Thoracic aorta (tissue), 2 donors: ENCODE measurements around the gene CLDN22. TPM values are rescaled to one million over a fixed set of nuclear protein-coding genes. Genes with fewer than 3 reads are reported as not detected.

Experiments used
- ATAC-seq: fragments of 150-250 bp; one replicate; pipeline ENCODE4 v1.8.0; 2017; ENCODE audit warnings: low read depth; ENCODE audit not compliant: insufficient number of reproducible peaks, low FRiP score
- DNase-seq: peaks from one replicate; pipeline ENCODE4 v3.0.0-alpha.2; 2020; ENCODE audit warnings: low spot score
- H3K27ac ChIP-seq, 2 donors: fragments of 200-600 bp; sonication (generic); 1 replicate in 1 of 2; 2 replicates in 1 of 2; pipeline ENCODE4 v1.5.1; 2016; ENCODE audit warnings: mild to moderate bottlenecking in 2 of 2, moderate library complexity in 2 of 2
- H3K27me3 ChIP-seq: fragments of 200-600 bp; sonication (generic); replicated peaks from 2 replicates; pipeline ENCODE4 v1.6.0; 2016; ENCODE audit warnings: mild to moderate bottlenecking; ENCODE audit not compliant: insufficient read depth
- H3K36me3 ChIP-seq: fragments of 200-600 bp; sonication (generic); one replicate; pipeline ENCODE4 v1.5.1; 2016
- H3K4me1 ChIP-seq, 2 donors: fragments of 200-600 bp; sonication (generic); 1 replicate in 1 of 2; 2 replicates in 1 of 2; pipeline versions ENCODE4 v1.5.1 to v1.6.0; 2016; ENCODE audit warnings: low read depth in 2 of 2, mild to moderate bottlenecking in 1 of 2; ENCODE audit not compliant: control insufficient read depth in 1 of 2
- H3K4me3 ChIP-seq: fragments of 200-600 bp; sonication (generic); 2 replicates; pipeline ENCODE4 v1.5.1; 2016; ENCODE audit warnings: mild to moderate bottlenecking
- H3K9me3 ChIP-seq: fragments of 200-600 bp; sonication (generic); 2 replicates; pipeline ENCODE4 v1.5.1; 2016
- CTCF ChIP-seq: fragments of 200-600 bp; sonication (generic); IDR thresholded peaks from one replicate; pipeline ENCODE4 v1.5.1; 2019; ENCODE audit warnings: antibody characterized with exemption
- total RNA-seq, 2 donors: library from RNA; depleted of rRNA; stranded (reverse); fragments of >200 nt; gene quantifications; one replicate each; pipeline versions ENCODE4 v1.1.0 to v1.2.3, GENCODE V29; 2016

CLDN22 gene
- total RNA-seq, 2 donors from 2014 or later: not detected

DNA sequence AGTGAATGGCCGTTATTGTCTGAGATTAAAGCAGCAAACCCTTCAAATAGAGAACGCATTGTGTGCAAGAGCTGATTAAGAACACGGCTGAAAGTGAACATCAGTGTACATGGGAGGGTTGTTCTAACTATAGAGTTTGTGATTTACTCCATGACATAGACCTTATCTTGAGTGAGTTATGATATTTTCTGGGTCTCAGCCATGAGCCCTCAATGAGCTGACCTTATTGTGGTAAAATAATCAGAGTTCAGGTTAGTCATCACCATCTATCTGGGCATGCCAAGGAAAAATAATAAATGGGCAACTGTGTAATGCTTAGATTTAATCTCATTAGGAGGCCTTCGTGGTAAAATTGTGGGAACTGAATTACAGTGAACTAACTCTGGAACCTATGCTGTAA is 35.3 kb upstream of the CLDN22 start:
- Histone ChIP-seq H3K36me3 (no peaks in the 10 kb centered on the region), H3K4me3 (no peak overlapping the region), H3K9me3 (no peaks in the 10 kb centered on the region), H3K27ac (no peak overlapping the region), H3K27me3 (no peaks in the 10 kb centered on the region), H3K4me1 (no peaks in the 10 kb centered on the region)
- DNase-seq: no peak
- no peak for ATAC-seq
- no peak for TF ChIP-seq CTCF

DNA sequence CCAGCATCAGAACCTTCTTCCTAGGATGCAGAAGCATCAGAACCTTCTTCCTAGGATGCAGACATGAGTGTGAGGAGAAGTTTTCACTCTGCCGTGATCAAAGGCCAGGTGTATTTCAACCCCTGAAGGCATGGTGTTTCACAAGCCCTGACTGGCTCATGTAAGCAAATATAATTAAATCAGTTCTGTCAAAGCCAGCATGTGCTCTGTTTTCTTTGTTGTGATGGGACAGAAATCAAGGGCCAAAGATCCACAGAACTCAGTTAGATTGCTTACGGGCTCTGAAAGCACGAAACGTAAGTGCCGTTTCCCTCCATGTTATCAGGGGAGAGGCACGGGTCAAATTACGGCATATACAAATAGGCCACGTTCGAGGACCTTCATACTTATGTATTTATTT is 34.1 kb upstream of the CLDN22 start:
- ATAC-seq: no peak
- no peaks in the 10 kb centered on the region for H3K36me3 ChIP-seq
- no peak for TF ChIP-seq CTCF
- H3K9me3 ChIP-seq: no peaks in the 10 kb centered on the region
- H3K4me3 ChIP-seq: no peak overlapping the region
- H3K27ac ChIP-seq: no peak overlapping the region
- H3K27me3 ChIP-seq: no peaks in the 10 kb centered on the region
- no peak for DNase-seq
- no peaks in the 10 kb centered on the region for H3K4me1 ChIP-seq

DNA sequence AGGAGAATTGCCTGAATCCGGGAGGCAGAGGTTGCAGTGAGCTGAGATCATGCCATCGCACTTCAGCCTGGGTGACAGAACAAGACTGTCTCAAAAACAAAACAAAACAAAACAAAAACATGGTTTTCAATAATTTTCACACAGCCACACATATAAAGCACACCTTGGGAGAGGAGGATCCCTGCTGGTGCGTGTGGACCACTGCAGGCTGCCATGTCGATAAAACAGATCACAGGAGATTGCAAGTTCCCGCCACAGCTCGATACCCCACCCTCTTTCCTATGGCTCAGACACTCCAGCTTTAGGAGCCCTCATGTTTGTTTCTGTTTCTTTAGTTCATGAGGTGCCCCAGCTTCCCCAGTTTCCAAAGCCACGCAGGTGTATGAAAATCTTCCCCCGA is 33.5 kb upstream of the CLDN22 start:
- Histone ChIP-seq H3K4me3 (no peak overlapping the region), H3K9me3 (no peaks in the 10 kb centered on the region), H3K27me3 (no peaks in the 10 kb centered on the region), H3K4me1 (no peaks in the 10 kb centered on the region), H3K36me3 (no peaks in the 10 kb centered on the region), H3K27ac (no peak overlapping the region)
- ATAC-seq (no peak), DNase-seq (no peak)
- no peak for TF ChIP-seq CTCF

GRCh38 chr4:183352546-183352945 is 32.5 kb upstream of the CLDN22 start:
- no peaks in the 10 kb centered on the region for H3K4me1 ChIP-seq
- ATAC-seq (no peak), DNase-seq (no peak)
- H3K36me3 ChIP-seq: no peaks in the 10 kb centered on the region
- H3K4me3 ChIP-seq: no peak overlapping the region
- no peak overlapping the region for H3K27ac ChIP-seq
- H3K9me3 ChIP-seq: no peaks in the 10 kb centered on the region
- TF ChIP-seq CTCF: no peak
- no peaks in the 10 kb centered on the region for H3K27me3 ChIP-seq

DNA sequence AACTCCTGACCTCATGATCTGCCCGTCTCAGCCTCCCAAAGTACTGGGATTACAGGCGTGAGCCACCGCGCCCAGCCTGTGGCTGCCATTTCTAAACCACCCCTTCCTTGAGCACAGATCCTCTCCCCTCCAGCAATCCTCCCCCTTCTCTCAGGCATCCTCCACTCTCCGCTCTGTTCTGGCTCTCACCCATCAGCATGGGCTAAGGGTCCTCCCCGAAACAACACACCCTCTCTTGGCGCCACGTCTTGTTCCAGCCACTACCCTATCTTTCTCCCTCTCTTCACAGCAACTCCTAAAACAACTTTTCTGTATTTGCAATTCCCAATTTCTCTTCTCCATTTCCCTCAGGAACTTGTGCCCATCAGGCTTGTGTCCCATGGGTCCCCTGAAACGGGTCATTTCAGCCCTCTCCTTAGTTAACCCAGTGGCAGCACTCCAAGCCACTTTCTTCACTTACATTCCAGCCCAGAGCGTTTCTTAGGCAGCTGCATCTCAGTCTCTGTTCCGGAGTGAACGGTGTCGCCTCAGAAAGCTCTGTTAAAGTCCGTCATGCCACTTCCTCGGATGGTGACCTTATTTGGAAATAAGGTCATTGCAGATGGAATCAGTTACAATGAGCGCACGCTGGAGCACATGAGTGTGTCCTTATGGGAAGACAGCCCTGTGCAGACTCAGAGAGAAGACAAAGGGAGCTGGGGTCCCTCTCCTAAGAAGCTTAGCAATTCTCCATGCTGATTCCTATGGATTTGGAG is 30.4 kb upstream of the CLDN22 start:
- Histone ChIP-seq H3K27ac (no peak overlapping the region), H3K4me1 (no peaks in the 10 kb centered on the region), H3K9me3 (no peaks in the 10 kb centered on the region), H3K4me3 (no peak overlapping the region), H3K36me3 (no peaks in the 10 kb centered on the region), H3K27me3 (no peaks in the 10 kb centered on the region)
- no peak for DNase-seq
- TF ChIP-seq CTCF: no peak
- ATAC-seq: no peak
